Kidney epithelial cell (primary cell): ENCODE data around the gene GPC6. TPM values are rescaled to one million over a fixed set of nuclear protein-coding genes. Genes with fewer than 3 reads are reported as not detected.

ENCODE experiments used
- DNase-seq: peaks from one replicate; pipeline ENCODE4 v3.0.0-alpha.2; 2010; ENCODE audit warnings: low read depth
- H3K27me3 ChIP-seq: 2 replicates; pipeline ENCODE4 v1.6.0; 2011; ENCODE audit warnings: low read length; ENCODE audit not compliant: control insufficient read depth, insufficient read depth
- H3K36me3 ChIP-seq: 2 replicates; pipeline ENCODE4 v1.5.1; 2011; ENCODE audit warnings: low read length; ENCODE audit not compliant: control insufficient read depth, insufficient read depth
- H3K4me3 ChIP-seq: 2 replicates; pipeline ENCODE4 v1.5.1; 2011; ENCODE audit warnings: low read depth, mild to moderate bottlenecking, control low read depth, low read length
- total RNA-seq: library from RNA; depleted of rRNA; stranded (reverse); fragments of >200 nt; gene quantifications from 2 replicates; pipeline ENCODE4 v1.2.3, GENCODE V29; 2015
- TF ChIP-seq, protein P1 (sequence below): IDR thresholded peaks from 2 replicates; pipeline ENCODE4 v1.5.1; 2011; ENCODE audit warnings: mild to moderate bottlenecking, moderate library complexity, low read length, control low read depth, inconsistent platforms; ENCODE audit not compliant: insufficient read depth, poor library complexity, severe bottlenecking

The GPC6 gene
- total RNA-seq, 1 donor from 2014 or later: 62.7 TPM

DNA sequence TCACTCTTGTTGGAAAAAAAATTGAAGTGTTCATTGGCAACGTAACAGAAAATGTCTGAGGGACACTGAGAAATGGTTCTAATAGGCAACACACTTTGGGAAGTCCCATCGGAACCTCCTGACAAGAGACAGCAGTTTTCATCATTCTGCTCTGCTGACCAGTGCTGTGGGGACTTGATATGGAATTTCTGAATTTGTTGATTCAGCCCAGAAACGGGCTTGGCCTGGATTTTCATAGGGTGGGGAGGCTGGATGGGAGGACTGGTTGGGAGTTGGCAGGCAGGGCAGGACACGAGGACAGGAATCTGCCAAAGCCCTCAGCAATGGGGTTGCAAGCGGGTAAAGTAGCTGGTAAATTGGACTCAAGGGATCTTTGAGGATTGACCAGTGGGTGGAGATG lies 1156.4 kb downstream of the GPC6 start:
- H3K4me3 ChIP-seq: no peak overlapping the region
- H3K36me3 ChIP-seq: no peaks in the 10 kb centered on the region
- no peaks in the 10 kb centered on the region for H3K27me3 ChIP-seq
- TF ChIP-seq, protein P1, sequence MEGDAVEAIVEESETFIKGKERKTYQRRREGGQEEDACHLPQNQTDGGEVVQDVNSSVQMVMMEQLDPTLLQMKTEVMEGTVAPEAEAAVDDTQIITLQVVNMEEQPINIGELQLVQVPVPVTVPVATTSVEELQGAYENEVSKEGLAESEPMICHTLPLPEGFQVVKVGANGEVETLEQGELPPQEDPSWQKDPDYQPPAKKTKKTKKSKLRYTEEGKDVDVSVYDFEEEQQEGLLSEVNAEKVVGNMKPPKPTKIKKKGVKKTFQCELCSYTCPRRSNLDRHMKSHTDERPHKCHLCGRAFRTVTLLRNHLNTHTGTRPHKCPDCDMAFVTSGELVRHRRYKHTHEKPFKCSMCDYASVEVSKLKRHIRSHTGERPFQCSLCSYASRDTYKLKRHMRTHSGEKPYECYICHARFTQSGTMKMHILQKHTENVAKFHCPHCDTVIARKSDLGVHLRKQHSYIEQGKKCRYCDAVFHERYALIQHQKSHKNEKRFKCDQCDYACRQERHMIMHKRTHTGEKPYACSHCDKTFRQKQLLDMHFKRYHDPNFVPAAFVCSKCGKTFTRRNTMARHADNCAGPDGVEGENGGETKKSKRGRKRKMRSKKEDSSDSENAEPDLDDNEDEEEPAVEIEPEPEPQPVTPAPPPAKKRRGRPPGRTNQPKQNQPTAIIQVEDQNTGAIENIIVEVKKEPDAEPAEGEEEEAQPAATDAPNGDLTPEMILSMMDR: no peak
- no peak for DNase-seq

DNA sequence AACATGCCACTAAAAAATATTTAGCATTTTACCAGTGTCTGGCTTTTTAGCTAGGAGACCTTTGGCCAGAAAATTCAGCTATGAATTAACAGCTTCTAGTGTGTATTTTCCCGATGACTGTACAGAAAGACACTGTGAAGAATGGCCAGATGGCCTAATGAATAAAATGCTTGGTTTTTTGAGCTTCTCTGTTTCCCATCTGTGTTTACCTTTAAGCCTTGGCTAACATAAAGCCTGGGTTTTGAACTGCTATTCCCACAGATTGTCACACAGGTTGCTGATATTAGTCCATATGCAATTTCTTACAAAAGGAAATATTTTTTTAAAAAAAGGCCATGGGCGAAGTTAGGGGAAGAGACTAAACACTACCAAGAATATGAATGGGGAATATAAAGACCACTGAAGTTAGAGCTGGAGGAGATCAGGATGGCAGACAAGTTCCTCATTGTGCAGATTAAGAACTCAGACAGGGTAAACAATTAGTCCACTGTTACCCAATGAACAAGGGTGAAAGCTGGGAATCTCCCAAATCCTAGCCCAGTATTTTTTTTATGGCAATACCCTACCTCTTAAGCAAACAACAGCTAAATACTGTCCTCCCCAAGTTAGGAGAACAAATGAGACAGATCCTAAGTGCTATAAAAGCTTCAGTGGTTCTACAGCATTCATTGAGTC lies 1157.8 kb downstream of the GPC6 start:
- TF ChIP-seq, protein P1: no peak
- Histone ChIP-seq H3K4me3 (no peak overlapping the region), H3K27me3 (no peaks in the 10 kb centered on the region), H3K36me3 (no peaks in the 10 kb centered on the region)
- DNase-seq: no peak

DNA sequence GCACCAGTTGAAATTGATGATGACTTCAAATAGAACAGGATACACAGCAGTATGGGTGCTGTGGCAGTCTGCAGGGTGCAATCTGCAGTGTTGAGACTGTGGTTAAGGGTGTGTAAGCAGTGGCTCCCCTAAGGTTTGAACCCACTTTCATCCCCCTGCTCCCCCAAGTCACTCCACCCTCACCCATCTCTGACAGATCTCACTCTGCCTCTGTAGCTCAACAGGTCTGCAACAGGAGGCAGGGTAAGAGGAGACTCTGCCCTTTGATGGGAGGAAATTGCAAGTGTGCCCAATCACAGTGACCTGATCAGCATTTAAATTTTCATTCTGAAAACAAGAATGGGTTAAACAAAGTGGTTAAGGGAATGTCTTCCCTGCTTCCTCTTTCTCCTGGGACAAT lies 1160.4 kb downstream of the GPC6 start:
- H3K4me3 ChIP-seq: no peak overlapping the region
- H3K36me3 ChIP-seq: no peaks in the 10 kb centered on the region
- H3K27me3 ChIP-seq: no peaks in the 10 kb centered on the region
- TF ChIP-seq, protein P1: no peak
- DNase-seq: no peak

DNA sequence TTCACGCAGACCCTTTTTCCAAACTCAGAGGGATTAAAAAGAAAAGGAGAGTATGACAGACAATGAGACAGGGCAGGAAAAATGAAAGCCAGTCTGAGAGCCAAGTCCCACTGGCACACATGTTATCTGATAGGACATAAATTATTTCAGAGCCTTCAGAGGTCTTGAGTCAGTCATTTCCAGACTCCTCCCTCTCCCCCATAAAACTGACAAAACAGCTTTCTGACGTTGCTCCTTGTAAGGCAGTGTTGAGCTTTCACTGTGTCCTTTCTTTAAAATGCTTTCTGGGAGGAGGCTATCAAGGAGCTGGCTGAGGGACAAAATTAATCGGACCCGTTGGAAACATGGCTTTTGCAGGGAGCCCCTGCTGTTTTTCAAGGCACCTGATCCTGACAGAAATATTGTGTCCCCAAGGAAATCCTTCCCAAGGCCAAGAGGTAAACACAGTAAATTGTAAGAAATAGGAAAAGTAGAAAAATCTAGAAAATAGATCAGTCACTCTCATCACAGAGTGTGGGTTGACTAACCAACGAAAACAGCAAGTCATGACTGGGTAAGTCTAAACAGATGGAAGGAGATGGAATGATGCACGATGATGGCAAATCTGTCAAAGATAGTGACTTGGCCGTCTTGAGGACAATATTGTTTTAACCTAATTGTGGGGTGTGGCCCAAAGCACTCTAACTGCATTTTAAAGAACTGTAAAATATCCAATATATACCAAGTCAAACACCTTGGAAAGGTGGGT lies 1163.2 kb downstream of the GPC6 start:
- TF ChIP-seq, protein P1: no peak

DNA sequence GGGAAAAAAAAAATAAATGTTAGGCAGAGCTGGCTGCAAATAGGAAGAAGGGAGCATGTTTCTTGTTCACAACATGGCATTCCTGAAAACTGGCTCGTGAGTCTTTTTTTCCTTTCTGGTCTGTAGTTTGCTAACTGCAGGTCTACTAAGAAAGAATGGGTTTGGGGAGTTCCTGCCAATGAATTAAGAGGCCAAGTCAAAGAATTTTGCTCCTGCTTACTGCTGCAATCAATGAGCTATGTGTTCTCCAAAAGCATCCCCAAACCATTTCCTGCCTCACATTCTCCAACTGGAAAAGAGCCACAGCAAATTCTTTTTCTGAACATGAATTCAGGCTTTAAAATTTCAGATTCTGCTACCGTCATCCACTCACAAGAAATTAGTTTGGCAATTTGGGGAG lies 1164.3 kb downstream of the GPC6 start:
- H3K4me3 ChIP-seq: no peak overlapping the region
- no peaks in the 10 kb centered on the region for H3K36me3 ChIP-seq
- TF ChIP-seq, protein P1: no peak
- no peak for DNase-seq
- H3K27me3 ChIP-seq: no peaks in the 10 kb centered on the region

More for the DNA sequence above, 1163.2 kb downstream of the GPC6 start:
- Histone ChIP-seq H3K27me3 (no peaks in the 10 kb centered on the region), H3K36me3 (no peaks in the 10 kb centered on the region), H3K4me3 (no peak overlapping the region)
- DNase-seq: no peak
